Ramos (cell line): Measurements from ENCODE around the gene LRRC27.
"Not testable (repeated sequence)": the region's sequence is repeated elsewhere in the genome, so short reads cannot be mapped to it uniquely, and the experiment has no call there.

Experiments used
- in situ Hi-C: fragments of 300-500 bp; cut with MboI; formaldehyde crosslinking; loops from one replicate; pipeline ENCODE4 v1.14.3; 2022; ENCODE audit warnings: low sequenced_read_pairs; ENCODE audit not compliant: unreplicated experiment

LRRC27 gene

GRCh38 chr10:132385721-132386418, 53.9 kb downstream of the LRRC27 start:
- in situ Hi-C loops = no loop called here

GRCh38 chr10:132386419-132386831, 54.4 kb downstream of the LRRC27 start:
- in situ Hi-C loops = no loop called here

- in situ Hi-C loops = not testable (repeated sequence)
Observed at GRCh38 chr10:132386896-132387295, 54.9 kb downstream of the LRRC27 start.

GRCh38 chr10:132387764-132388210, 55.8 kb downstream of the LRRC27 start:
- in situ Hi-C loops = no loop called here

- in situ Hi-C loops = no loop called here
Observed at GRCh38 chr10:132388891-132389432, 57.0 kb downstream of the LRRC27 start.

GRCh38 chr10:132389433-132390169, 57.6 kb downstream of the LRRC27 start:
- in situ Hi-C loops = loop anchor here (5.0 kb wide), 2 partner anchors 63 to 243 kb away; no protein-coding TSS in a partner anchor

- in situ Hi-C loops = loop anchor here (5.0 kb wide), 2 partner anchors 62 to 242 kb away; no protein-coding TSS in a partner anchor
Observed at GRCh38 chr10:132390170-132390920, 58.4 kb downstream of the LRRC27 start.

- in situ Hi-C loops = loop anchor here (5.0 kb wide), 2 partner anchors 61 to 241 kb away; no protein-coding TSS in a partner anchor
Observed at GRCh38 chr10:132390921-132391675, 59.1 kb downstream of the LRRC27 start.

DNA sequence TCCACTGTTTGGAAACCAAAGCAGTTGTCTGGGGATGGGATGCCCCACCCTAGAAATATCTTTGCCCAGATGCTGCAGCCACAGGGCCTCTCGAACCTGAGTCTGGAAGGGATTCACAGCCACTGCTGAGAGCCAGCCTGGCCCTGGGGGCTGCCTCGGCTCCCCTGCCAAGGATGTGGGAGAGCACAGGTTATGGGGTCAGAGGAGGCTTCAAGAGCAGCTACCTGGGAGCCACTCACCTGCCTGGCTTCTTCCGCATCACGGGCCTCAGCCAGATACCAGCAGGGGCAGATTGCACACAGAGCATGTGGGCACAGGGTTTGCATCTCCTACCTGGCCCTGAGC, 59.7 kb downstream of the LRRC27 start:
- in situ Hi-C loops = loop anchor here (5.0 kb wide), 2 partner anchors 61 to 241 kb away; no protein-coding TSS in a partner anchor

DNA sequence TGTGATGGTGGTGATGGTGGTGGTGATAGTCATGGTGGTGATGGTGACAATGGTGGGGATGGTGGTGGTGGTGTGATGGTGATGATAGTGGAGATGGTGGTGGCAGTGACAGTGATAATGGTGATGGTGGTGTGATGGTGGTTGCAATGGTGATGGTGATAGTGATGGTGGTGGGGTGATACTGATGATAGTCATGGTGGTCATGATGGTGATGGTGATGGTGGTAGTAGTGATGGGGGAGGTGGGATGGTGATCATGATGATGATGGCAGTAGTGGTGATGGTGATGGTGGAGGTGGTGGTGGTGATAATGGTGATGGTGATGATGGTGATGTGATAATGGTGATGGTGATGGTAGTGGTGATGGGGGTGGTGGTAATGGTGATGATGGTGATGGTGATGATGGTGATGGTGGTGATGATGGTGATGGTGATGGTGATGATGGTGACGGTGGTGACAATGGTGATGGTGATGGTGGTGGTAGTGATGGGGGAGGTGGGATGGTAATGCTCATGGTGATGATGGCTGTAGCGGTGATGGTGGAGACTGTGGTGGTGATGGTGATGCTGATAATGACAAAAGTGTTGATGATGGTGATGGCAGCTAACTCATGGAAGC, 60.3 kb downstream of the LRRC27 start:
- in situ Hi-C loops = loop anchor here (5.0 kb wide), 2 partner anchors 60 to 240 kb away; no protein-coding TSS in a partner anchor

DNA sequence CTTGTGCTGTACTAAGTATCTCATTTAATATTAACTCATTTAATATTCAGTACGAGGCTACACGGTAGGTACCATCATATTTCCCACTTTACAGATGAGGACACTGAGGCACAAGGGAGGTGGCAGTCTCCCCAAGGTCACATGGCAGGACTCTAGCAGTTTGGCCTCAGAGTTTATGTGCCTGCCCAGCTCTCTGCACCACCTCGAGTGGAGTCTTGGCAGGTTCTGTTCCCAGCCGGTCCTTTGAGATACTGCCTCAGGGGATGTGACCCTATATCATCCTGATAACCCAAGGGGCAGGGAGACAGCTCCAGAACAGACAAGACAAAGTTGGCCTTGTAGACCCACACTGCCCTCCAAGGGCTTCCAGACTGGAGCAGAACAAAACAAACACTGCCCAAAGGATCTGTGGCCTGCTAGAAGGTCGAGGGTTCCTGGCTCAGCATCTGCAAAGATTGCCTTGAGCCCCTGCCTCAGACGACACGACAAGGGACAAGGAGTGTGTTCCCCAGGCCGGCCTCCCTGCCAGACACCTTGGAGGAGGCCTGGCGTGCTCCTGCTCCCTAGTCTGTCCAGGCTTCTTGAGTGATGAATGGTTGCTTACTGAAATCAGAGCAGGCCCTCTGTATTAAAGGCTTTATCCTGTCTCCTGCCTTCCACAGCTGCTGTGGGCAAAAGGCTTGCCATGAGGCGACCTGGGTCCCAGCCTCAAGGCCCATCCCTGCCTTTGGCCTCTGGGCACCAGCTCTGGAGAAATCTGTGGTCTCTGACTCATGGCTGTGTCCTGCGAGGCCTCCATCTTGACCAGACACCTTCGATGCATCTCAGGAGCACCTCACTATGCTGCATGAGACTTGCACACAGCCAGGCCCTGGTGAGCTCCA, 61.1 kb downstream of the LRRC27 start:
- in situ Hi-C loops = loop anchor here (5.0 kb wide), 2 partner anchors 59 to 239 kb away; no protein-coding TSS in a partner anchor

GRCh38 chr10:132393695-132394181, 61.7 kb downstream of the LRRC27 start:
- in situ Hi-C loops = loop anchor here (5.0 kb wide), 2 partner anchors 59 to 239 kb away; no protein-coding TSS in a partner anchor

DNA sequence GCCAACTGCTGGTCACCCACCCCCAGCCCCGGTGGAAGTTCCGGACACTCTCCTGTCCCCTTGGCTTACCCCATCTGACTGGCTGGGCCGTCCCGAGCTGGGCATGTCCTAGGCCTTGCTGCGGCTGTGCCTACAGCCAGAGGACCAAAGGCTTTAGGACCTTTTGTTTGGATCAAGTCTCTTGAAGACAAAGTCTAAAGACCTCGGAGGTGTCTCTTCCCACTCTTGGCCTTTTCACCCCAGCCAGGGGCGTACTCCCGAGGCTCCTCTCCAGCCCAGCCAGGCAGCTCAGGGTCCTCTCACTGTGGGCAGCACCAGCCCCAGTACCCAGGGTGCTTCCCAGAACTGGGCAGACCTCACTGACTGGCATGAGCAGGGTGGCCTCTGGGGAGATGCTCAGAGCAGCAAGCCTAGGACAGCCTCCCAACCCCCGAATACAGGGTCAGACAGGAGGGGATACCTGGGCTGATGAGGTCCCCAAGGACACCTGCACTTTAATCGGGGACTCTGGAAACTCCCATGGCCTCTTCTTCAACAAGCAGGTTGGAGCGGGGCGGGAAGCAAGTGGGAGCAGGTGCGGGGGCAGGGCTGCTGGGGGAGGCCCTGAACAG, 62.3 kb downstream of the LRRC27 start:
- in situ Hi-C loops = loop anchor here (5.0 kb wide), 2 partner anchors 58 to 238 kb away; no protein-coding TSS in a partner anchor

DNA sequence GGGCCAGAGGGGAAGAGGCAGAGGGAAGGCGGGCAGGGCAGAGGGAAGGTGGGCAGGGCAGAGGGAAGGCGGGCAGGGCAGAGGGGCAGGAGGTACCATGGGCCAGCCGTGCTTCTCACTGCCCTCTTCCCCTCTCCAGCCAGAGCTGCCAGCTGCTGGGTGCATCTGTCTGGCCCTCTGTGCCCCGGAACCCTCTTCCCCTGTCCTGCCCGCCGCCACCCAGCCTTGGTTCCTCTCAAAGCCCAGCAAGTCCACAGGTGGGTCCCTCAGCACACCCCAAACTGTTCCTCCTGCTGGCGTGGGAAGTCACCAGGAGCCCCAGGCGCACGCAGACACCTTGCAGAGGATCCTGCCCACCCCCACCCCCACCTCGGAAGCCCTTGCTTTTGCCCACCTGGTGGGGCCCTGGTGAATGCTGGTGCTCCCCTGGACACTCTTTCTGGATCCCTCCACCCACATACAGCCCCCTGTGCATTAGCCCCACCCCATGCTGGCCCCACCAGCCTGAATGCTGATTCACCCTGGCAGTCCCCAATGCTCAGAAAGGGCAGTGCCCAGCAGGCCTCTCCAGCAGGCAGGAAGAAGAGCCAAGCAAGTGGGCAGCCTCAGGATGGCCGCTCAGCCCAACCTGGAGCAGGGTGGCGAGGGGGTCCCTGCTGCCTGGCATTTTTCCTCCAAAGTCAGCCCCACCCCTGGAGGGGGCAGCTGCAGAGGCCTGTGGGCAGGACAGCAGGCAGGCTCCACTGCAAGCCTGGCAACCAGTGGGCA, 63.1 kb downstream of the LRRC27 start:
- in situ Hi-C loops = loop anchor here (5.0 kb wide), 2 partner anchors 57 to 237 kb away; no protein-coding TSS in a partner anchor

DNA sequence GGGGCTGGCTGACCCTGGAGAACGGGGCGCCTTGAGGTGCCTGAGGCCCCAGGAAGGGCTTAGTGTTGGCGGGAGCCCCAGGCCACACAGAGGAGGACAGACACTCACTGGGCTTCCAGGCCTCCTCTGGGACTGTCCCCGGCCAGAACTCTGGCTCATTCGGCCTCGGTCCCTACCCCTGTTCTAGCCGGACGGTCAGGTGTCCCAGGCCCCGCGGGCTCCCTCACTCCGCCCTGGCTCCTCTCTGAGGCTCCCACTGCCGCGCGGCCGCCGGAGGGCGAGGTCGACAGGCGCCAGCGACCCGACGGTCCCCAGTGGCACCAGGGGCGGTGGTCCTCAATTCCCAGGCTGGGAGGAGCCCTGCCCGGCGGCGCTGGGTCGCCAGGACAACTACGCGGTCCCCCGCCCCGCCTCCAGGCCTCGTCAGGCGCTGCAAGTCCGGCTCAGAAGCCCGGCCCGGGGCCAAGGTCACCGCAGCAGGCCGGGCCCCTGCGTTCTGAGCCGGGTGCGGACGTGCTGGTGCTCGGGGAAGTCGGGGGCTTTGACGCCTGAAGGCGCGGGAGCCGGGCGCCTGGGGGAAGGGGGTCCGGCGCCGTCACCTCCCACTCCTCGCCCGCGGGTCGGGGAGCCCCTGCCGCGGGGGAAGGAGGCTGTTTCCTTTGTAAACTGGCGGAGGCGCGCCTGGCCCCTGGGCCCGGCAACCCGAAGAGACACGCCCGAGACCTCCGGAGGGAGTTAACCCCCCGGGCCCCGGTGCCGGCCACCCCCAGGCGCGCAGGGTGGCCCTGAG, 63.9 kb downstream of the LRRC27 start:
- in situ Hi-C loops = no loop called here

DNA sequence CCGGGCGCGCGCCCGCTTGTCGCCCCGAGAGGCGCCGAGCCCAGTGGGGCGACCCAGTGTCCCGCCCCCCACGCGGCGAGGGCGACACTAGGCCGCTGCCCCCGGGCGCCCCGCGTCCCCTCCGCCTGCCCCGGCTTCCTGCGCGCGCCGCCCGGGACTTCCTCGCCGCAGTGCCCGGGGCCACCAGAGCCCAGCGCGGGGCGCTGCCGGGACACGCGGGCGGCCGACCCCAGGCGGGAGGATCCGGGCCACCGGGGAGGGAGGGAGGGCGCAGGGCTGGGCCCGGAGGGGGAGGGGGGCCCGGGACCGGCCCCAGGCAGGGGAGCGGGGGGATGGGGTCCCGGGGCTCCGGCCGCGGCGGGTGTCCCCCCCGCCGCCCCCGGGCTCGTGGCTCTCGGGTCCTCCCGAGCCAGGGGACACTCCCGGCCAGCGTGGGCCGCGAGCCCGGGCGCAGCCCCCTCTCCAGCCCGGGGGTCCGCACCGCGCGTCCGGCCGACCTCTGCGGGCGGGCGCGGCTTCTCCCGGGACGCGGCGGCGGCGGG, 64.6 kb downstream of the LRRC27 start:
- in situ Hi-C loops = no loop called here
